Fibroblast of lung (primary cell): ENCODE data around the gene IVD.

Source experiments
- EZH2 ChIP-seq: IDR thresholded peaks from 2 replicates; pipeline ENCODE4 v1.5.1; 2012; ENCODE audit warnings: low read length, control low read depth, mild to moderate bottlenecking; ENCODE audit errors: missing control alignments
- TF ChIP-seq, protein P1 (sequence below), 2 donors: IDR thresholded peaks in 1 of 2; conservative IDR thresholded peaks in 1 of 2; 1 replicate in 1 of 2; 2 replicates in 1 of 2; pipeline ENCODE4 v1.5.1; 2011 to 2012; ENCODE audit warnings: low read length in 2 of 2, control low read depth in 1 of 2, inconsistent platforms in 1 of 2, low read depth in 1 of 2, mild to moderate bottlenecking in 1 of 2

DNA sequence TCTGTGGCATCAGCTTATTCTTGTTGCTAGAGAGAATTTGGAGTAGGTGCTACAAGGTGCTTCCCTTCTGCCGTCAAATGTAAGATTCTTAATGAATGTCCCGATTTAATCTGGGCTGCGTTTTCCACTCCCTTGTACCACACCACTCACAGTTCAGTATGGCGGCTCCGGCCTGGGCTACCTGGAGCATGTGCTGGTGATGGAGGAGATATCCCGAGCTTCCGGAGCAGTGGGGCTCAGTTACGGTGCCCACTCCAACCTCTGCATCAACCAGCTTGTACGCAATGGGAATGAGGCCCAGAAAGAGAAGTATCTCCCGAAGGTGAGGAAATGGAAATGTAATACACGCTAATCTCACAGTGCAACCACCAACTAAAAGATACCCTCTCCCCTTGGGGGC lies 4.9 kb downstream of the IVD start:
- TF ChIP-seq, protein P1, sequence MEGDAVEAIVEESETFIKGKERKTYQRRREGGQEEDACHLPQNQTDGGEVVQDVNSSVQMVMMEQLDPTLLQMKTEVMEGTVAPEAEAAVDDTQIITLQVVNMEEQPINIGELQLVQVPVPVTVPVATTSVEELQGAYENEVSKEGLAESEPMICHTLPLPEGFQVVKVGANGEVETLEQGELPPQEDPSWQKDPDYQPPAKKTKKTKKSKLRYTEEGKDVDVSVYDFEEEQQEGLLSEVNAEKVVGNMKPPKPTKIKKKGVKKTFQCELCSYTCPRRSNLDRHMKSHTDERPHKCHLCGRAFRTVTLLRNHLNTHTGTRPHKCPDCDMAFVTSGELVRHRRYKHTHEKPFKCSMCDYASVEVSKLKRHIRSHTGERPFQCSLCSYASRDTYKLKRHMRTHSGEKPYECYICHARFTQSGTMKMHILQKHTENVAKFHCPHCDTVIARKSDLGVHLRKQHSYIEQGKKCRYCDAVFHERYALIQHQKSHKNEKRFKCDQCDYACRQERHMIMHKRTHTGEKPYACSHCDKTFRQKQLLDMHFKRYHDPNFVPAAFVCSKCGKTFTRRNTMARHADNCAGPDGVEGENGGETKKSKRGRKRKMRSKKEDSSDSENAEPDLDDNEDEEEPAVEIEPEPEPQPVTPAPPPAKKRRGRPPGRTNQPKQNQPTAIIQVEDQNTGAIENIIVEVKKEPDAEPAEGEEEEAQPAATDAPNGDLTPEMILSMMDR (conservative IDR thresholded peaks at IDR 0.05 in 1 of 2, IDR thresholded peaks at IDR 0.05 in 1 of 2; ENCODE audit: low read depth in 1 of 2, low read length in 2 of 2): no peak
- no peak for TF ChIP-seq EZH2
